ENCODE data around the gene EFHC2. TPM values are rescaled to one million over a fixed set of nuclear protein-coding genes. Genes with fewer than 3 reads are reported as not detected.

The EFHC2 gene
- total RNA-seq, 2 experiments from 2014 or later, result not detected

DNA sequence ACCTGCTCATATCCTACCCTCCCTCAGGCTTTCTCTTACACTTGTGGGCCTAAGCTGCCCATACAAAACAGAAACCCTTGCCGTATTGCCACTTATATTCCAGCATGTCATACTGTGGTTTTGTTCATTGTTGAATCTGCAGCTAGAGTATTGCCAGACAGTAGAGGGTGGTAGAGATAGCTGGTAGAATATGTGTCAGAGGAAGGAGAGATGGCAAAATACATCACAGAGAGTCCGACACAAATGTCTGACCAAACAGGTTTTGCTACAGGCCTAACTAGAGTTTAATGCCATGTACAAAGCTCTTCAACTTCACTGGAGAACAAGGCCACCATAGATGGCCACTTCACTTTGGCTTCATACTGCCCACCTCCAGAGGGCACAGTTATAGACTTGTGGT is 160.1 kb downstream of the EFHC2 start:
- no peaks in the 10 kb centered on the region for H3K36me3 ChIP-seq (ENCODE audit: insufficient read depth, low read length)
- intact Hi-C loops (cut with micrococcal nuclease; ENCODE audit: unreplicated experiment), result no loop called here
- TF ChIP-seq, protein P1, sequence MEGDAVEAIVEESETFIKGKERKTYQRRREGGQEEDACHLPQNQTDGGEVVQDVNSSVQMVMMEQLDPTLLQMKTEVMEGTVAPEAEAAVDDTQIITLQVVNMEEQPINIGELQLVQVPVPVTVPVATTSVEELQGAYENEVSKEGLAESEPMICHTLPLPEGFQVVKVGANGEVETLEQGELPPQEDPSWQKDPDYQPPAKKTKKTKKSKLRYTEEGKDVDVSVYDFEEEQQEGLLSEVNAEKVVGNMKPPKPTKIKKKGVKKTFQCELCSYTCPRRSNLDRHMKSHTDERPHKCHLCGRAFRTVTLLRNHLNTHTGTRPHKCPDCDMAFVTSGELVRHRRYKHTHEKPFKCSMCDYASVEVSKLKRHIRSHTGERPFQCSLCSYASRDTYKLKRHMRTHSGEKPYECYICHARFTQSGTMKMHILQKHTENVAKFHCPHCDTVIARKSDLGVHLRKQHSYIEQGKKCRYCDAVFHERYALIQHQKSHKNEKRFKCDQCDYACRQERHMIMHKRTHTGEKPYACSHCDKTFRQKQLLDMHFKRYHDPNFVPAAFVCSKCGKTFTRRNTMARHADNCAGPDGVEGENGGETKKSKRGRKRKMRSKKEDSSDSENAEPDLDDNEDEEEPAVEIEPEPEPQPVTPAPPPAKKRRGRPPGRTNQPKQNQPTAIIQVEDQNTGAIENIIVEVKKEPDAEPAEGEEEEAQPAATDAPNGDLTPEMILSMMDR (conservative IDR thresholded peaks at IDR 0.05; ENCODE audit: low read length), result no peak
- TF ChIP-seq EZH2phosphoT487 (IDR thresholded peaks at IDR 0.05; ENCODE audit: borderline replicate concordance, low read depth, low read length), result no peak
- H4K20me1 ChIP-seq (ENCODE audit: insufficient read depth, low read length), result no peaks in the 10 kb centered on the region
- ChIA-PET CTCF (ENCODE audit: unreplicated experiment) (no interaction called here), POLR2A (interaction anchor here (0.7 kb wide), 1 partner anchor 10 kb away, joined by 3 read pairs; no protein-coding TSS in a partner anchor)
- H3K4me1 ChIP-seq (ENCODE audit: insufficient read depth, low read length, poor library complexity, severe bottlenecking), result no peaks in the 10 kb centered on the region
- BruUV-seq (replicated peaks), result no TSS peak
- no peak overlapping the region for H3K4me3 ChIP-seq (ENCODE audit: low read depth, low read length, poor library complexity, severe bottlenecking)
- H3K27ac ChIP-seq (ENCODE audit: low read depth, low read length, poor library complexity, severe bottlenecking), result no peak overlapping the region
- no peaks in the 10 kb centered on the region for H3K9me2 ChIP-seq (ENCODE audit: insufficient read depth, low read length)
- no peaks in the 10 kb centered on the region for H3K79me2 ChIP-seq (ENCODE audit: insufficient read depth, low read depth, low read length)
- no peak for DNase-seq (ENCODE audit: low spot score)
- H3K9me3 ChIP-seq (ENCODE audit: low read length), result no peaks in the 10 kb centered on the region
- no peak overlapping the region for H2AFZ ChIP-seq (ENCODE audit: low read length)
- no peak overlapping the region for H3K4me2 ChIP-seq (ENCODE audit: low read length)

DNA sequence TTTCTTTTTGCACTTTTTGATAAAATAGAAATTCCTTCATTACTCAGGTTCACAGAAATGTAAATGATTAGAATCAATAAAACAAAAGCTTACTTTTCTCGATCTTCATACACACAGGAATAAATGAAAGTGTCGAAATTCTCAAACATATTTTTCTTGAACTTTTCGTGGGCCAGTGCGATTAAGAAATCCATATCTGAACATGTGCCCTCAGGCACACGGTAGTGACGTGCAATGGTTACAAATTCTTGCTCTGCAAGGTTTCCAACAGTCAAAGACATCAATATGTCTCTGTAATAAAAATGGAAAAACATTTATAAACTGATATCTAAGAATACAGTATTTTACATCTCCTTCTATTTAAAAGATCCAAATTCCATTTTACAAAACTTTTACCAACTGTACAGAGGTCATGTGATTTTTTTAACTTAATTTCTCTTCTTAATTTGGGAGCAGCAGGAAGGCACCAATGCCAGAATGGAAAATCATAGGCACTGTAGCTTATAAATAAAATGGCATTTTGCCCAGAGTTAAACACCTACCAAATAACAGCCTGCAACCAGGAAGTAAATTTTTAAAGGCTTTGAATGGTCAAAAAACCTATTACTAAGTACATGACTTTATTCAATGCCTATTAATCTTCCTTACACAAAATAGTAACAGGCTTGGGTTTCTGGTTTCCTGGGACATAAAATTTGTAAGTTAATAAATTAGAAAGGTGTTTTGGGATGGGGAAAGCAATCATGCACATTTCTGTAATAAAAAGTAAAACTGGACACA is 165.0 kb downstream of the EFHC2 start:
- H3K27ac ChIP-seq (ENCODE audit: low read depth, low read length, poor library complexity, severe bottlenecking), result no peak overlapping the region
- H3K4me3 ChIP-seq (ENCODE audit: low read depth, low read length, poor library complexity, severe bottlenecking), result no peak overlapping the region
- no peaks in the 10 kb centered on the region for H3K4me1 ChIP-seq (ENCODE audit: insufficient read depth, low read length, poor library complexity, severe bottlenecking)
- H3K79me2 ChIP-seq (ENCODE audit: insufficient read depth, low read depth, low read length), result no peaks in the 10 kb centered on the region
- DNase-seq (ENCODE audit: low spot score), result no peak
- no peaks in the 10 kb centered on the region for H3K9me2 ChIP-seq (ENCODE audit: insufficient read depth, low read length)
- BruUV-seq (replicated peaks), result no TSS peak
- TF ChIP-seq EZH2phosphoT487 (IDR thresholded peaks at IDR 0.05; ENCODE audit: borderline replicate concordance, low read depth, low read length), result no peak
- TF ChIP-seq, protein P1 (conservative IDR thresholded peaks at IDR 0.05; ENCODE audit: low read length), result no peak
- H4K20me1 ChIP-seq (ENCODE audit: insufficient read depth, low read length), result no peaks in the 10 kb centered on the region
- intact Hi-C loops (cut with micrococcal nuclease; ENCODE audit: unreplicated experiment), result no loop called here
- H2AFZ ChIP-seq (ENCODE audit: low read length), result no peak overlapping the region
- no peak overlapping the region for H3K4me2 ChIP-seq (ENCODE audit: low read length)
- no peaks in the 10 kb centered on the region for H3K36me3 ChIP-seq (ENCODE audit: insufficient read depth, low read length)
- H3K9me3 ChIP-seq (ENCODE audit: low read length), result no peaks in the 10 kb centered on the region
- POLR2A ChIA-PET, result no interaction called here
- CTCF ChIA-PET (ENCODE audit: unreplicated experiment), result no interaction called here

DNA sequence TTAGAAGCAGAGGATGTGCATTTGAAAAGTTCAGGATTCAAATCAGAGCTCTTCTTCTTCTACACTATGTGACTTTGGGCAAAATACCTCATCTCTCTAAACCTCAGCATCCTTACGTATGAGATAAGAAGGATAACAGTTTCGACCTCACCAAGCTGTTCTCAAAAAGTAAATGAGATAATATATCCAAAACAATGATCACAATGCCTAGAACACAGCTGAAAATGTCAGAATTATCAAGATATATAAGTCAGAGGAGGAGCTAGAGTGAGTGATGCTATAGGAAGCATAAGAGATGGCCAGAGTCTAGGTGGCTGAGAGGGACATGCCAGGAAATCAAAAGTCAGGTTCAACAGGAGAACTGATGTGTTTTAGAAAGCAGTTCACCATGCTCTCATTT is 168.0 kb downstream of the EFHC2 start:
- H3K4me1 ChIP-seq (ENCODE audit: insufficient read depth, low read length, poor library complexity, severe bottlenecking), result no peaks in the 10 kb centered on the region
- POLR2A ChIA-PET, result no interaction called here
- no peaks in the 10 kb centered on the region for H3K36me3 ChIP-seq (ENCODE audit: insufficient read depth, low read length)
- no peaks in the 10 kb centered on the region for H3K9me2 ChIP-seq (ENCODE audit: insufficient read depth, low read length)
- H3K4me3 ChIP-seq (ENCODE audit: low read depth, low read length, poor library complexity, severe bottlenecking), result no peak overlapping the region
- intact Hi-C loops (cut with micrococcal nuclease; ENCODE audit: unreplicated experiment), result no loop called here
- H3K79me2 ChIP-seq (ENCODE audit: insufficient read depth, low read depth, low read length), result no peaks in the 10 kb centered on the region
- CTCF ChIA-PET (ENCODE audit: unreplicated experiment), result no interaction called here
- no peak for TF ChIP-seq EZH2phosphoT487 (IDR thresholded peaks at IDR 0.05; ENCODE audit: borderline replicate concordance, low read depth, low read length)
- TF ChIP-seq, protein P1 (conservative IDR thresholded peaks at IDR 0.05; ENCODE audit: low read length), result no peak
- H3K27ac ChIP-seq (ENCODE audit: low read depth, low read length, poor library complexity, severe bottlenecking), result no peak overlapping the region
- H2AFZ ChIP-seq (ENCODE audit: low read length), result no peak overlapping the region
- no peak for DNase-seq (ENCODE audit: low spot score)
- H4K20me1 ChIP-seq (ENCODE audit: insufficient read depth, low read length), result no peaks in the 10 kb centered on the region
- no peak overlapping the region for H3K4me2 ChIP-seq (ENCODE audit: low read length)
- no TSS peak for BruUV-seq (replicated peaks)
- no peaks in the 10 kb centered on the region for H3K9me3 ChIP-seq (ENCODE audit: low read length)
